Esophagus muscularis mucosa (tissue), 4 donors: Measurements from ENCODE around the gene ZNF14. TPM values are rescaled to one million over a fixed set of nuclear protein-coding genes. Genes with fewer than 3 reads are reported as not detected.
"Not testable (repeated sequence)": the region's sequence is repeated elsewhere in the genome, so short reads cannot be mapped to it uniquely, and the experiment has no call there.

ENCODE experiments used
- DNase-seq: peaks from one replicate; pipeline ENCODE4 v3.0.0-alpha.2; 2017; ENCODE audit errors: extremely low spot score
- H3K27ac ChIP-seq, 4 donors: fragments of 200-600 bp; sonication (generic); replicated peaks in 1 of 4; 1 replicate in 3 of 4; 2 replicates in 1 of 4; pipeline ENCODE4 v1.5.1; 2016 to 2019; ENCODE audit warnings: mild to moderate bottlenecking in 1 of 4
- H3K27me3 ChIP-seq, 4 donors: fragments of 200-600 bp; sonication (generic); one replicate each; pipeline versions ENCODE4 v1.5.1 to v1.6.0; 2016 to 2019
- H3K36me3 ChIP-seq, 4 donors: fragments of 200-600 bp; sonication (generic); one replicate each; pipeline ENCODE4 v1.5.1; 2016 to 2019
- H3K4me1 ChIP-seq, 4 donors: fragments of 200-600 bp; sonication (generic); one replicate each; pipeline ENCODE4 v1.5.1; 2016 to 2019
- H3K4me3 ChIP-seq, 4 donors: fragments of 200-600 bp; sonication (generic); 1 replicate in 2 of 4; 2 replicates in 2 of 4; pipeline ENCODE4 v1.5.1; 2016 to 2019; ENCODE audit warnings: mild to moderate bottlenecking in 4 of 4, moderate library complexity in 1 of 4
- H3K9me3 ChIP-seq, 4 donors: fragments of 200-600 bp; sonication (generic); 1 replicate in 3 of 4; 2 replicates in 1 of 4; pipeline ENCODE4 v1.5.1; 2016 to 2019
- CTCF ChIP-seq, 3 experiments: fragments of 200-600 bp in 2 of 3; fragments of 450-650 bp in 1 of 3; sonication (generic) in 2 of 3; IDR thresholded peaks; one replicate each; pipeline ENCODE4 v1.5.1; 2017 to 2019; ENCODE audit warnings: antibody characterized with exemption in 3 of 3, mild to moderate bottlenecking in 2 of 3, moderate library complexity in 1 of 3
- EP300 ChIP-seq: sonication (generic); formaldehyde crosslinking; IDR thresholded peaks from one replicate; pipeline ENCODE4 v1.6.1; 2017; ENCODE audit warnings: antibody characterized with exemption
- POLR2A ChIP-seq: fragments of 450-650 bp; IDR thresholded peaks from one replicate; pipeline ENCODE4 v1.6.1; 2017; ENCODE audit warnings: antibody characterized with exemption, moderate library complexity, mild to moderate bottlenecking, low read depth
- POLR2AphosphoS5 ChIP-seq, 2 donors: sonication (generic); formaldehyde crosslinking; IDR thresholded peaks; one replicate each; pipeline ENCODE4 v1.6.1; 2017; ENCODE audit warnings: antibody characterized with exemption in 2 of 2
- WGBS: methylation state at CpG from one replicate; pipeline ENCODE4 v1.1.5; 2018; 5-methylcytosine and 5-hydroxymethylcytosine counted together
- intact Hi-C: fragments of 100-400 bp; cut with DNase I; formaldehyde crosslinking; loops from one replicate; pipeline ENCODE4 v1.15.1; 2023
- total RNA-seq, 4 donors: library from RNA; depleted of rRNA; stranded (reverse); fragments of >200 nt; gene quantifications; one replicate each; pipeline versions ENCODE4 v1.1.0 to v1.2.1, GENCODE V29; 2016

The ZNF14 gene
- total RNA-seq, 4 donors from 2014 or later, result 5.1 to 7.9 (median 6.2) TPM

DNA sequence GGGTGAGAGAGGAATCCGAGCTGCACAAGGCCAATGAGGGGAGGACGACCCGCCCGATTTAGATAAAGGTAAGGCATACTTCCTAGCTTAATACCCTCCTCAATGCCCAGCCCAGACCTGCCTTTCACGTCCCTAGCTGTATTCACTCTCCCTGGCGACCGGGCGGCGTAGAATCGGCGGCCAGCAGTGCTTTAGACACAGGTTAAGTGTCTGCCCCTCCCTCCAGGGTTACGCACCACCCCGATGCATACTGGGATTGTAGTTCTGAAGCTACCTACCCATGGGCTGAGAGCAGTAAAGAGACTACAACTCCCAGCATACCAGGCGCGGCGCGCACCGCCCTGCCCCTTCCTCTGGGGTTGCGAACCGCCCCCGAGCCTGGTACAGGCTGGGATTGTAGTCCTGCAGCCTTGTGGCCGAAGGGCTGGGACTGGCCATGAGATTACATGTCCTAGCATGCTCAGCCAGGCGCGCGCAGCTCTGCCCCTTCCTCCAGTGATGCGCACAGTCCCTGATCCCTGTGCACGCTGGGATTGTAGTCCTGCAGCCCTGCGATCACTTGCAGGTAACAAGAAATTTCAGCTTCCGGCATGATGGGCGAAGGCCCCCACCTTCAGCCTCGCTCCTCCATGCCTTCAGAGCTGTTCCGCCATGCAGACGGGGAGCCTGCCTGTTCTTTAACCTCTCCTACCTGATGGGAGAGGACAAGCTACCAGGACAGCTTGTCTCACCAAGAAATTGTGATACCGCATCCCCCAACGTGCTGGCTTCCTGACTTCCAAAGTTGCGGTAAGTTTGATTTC, 43.5 kb upstream of the ZNF14 start:
- TF ChIP-seq CTCF (IDR thresholded peaks at IDR 0.05) (peak in 1 of 3 experiments; percentile 8), POLR2AphosphoS5 (IDR thresholded peaks at IDR 0.05) (peak; percentile 84 to 90), POLR2A (no peak)
- intact Hi-C loops, result loop anchor here (5.0 kb wide), 2 partner anchors 46 to 114 kb away; partner anchors contain the start of genes ATP13A1 and ZNF506
- Histone ChIP-seq H3K27ac (peak overlapping the region; percentile 71 to 82 (median 76)), H3K27me3 (no peaks in the 10 kb centered on the region), H3K4me3 (peak overlapping the region; percentile 68 to 87 (median 76)), H3K9me3 (no peaks in the 10 kb centered on the region), H3K36me3 (no peaks in the 10 kb centered on the region), H3K4me1 (peaks cover 14 to 29% (median 23%) of the 10 kb centered on the region in 4 donors)
- whole genome bisulfite sequencing, result under 1% methylated on average over 23 of the region's 36 CpGs
- DNase-seq, result peak; percentile 99

- peak overlapping the region; percentile 71 to 82 (median 76) for H3K27ac ChIP-seq
- H3K4me1 ChIP-seq, result peaks cover 14 to 29% (median 23%) of the 10 kb centered on the region in 4 donors
- intact Hi-C loops, result loop anchor here (5.0 kb wide), 2 partner anchors 46 to 114 kb away; partner anchors contain the start of genes ATP13A1 and ZNF506
- no peaks in the 10 kb centered on the region for H3K36me3 ChIP-seq
- H3K4me3 ChIP-seq, result peak overlapping the region; percentile 68 to 87 (median 76)
- H3K9me3 ChIP-seq, result no peaks in the 10 kb centered on the region
- 0% methylated on average over 11 of the region's 11 CpGs for WGBS
- H3K27me3 ChIP-seq, result no peaks in the 10 kb centered on the region
- DNase-seq, result no peak
- TF ChIP-seq POLR2A, result no peak
- TF ChIP-seq EP300, result no peak
- TF ChIP-seq CTCF (IDR thresholded peaks at IDR 0.05), result no peak
- no peak for TF ChIP-seq POLR2AphosphoS5 (IDR thresholded peaks at IDR 0.05)
Measured at GRCh38 chr19:19775891-19776205, 42.9 kb upstream of the ZNF14 start.

DNA sequence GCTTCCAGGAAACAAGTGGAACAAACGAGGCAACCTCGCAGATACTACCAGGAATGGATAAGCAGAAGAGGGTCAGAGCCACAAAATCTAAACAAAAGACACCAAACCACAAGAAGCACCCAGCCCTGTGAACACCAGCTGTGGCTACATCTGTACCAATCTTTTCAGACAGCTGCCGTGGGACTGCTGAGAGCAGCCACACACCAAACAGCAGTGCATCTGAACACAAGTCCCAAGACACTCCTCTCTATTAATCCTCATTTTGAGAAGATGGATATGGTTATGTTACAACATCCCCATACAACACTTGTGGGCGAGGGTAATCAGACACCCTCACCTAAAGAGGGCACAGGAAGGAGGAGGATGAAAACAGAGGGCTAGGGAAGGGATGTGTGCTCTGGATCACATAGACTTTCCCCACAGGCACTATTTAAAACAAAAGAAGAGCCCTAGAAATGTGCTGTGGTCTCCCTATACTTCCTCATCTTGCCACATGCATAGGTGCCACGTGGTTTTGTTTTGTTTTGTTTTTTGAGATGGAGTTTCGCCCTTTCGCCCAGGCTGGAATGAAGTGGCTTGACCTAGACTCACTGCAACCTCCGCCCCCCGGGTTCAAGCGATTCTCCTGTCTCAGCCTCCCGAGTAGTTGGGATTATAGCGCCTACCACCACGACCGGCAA, 41.6 kb upstream of the ZNF14 start:
- no peak overlapping the region for H3K4me3 ChIP-seq
- peaks cover 14 to 29% (median 23%) of the 10 kb centered on the region in 4 donors for H3K4me1 ChIP-seq
- no peak overlapping the region for H3K27ac ChIP-seq
- TF ChIP-seq CTCF (IDR thresholded peaks at IDR 0.05), result no peak
- no peak for TF ChIP-seq POLR2AphosphoS5 (IDR thresholded peaks at IDR 0.05)
- TF ChIP-seq POLR2A, result no peak
- H3K36me3 ChIP-seq, result no peaks in the 10 kb centered on the region
- H3K27me3 ChIP-seq, result no peaks in the 10 kb centered on the region
- no peak for DNase-seq
- intact Hi-C loops, result loop anchor here (5.0 kb wide), 2 partner anchors 48 to 112 kb away; partner anchors contain the start of genes ATP13A1 and ZNF506
- H3K9me3 ChIP-seq, result no peaks in the 10 kb centered on the region
- 91% methylated on average over 14 of the region's 14 CpGs for WGBS

DNA sequence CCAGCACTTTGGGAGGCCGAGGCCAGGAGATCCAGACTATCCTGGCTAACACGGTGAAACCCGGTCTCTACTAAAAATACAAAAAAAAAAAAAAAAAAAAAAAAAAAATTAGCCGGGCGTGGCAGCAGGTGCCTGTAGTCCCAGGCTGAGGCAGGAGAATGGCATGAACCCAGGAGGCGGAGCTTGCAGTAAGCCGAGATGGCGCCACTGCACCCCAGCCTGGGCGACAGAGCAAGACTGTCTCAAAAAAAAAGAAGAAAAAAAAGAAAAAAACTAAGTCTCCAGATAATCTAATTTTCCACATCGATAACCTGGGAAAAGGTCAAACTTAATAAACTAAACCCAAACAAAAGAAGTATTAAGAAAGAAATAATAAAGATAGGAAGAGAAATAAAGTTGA, 39.1 kb upstream of the ZNF14 start:
- WGBS, result 83% methylated on average over 10 of the region's 10 CpGs
- peaks cover 8 to 12% (median 10%) of the 10 kb centered on the region in 4 donors for H3K4me1 ChIP-seq
- not testable (repeated sequence) for H3K9me3 ChIP-seq

DNA sequence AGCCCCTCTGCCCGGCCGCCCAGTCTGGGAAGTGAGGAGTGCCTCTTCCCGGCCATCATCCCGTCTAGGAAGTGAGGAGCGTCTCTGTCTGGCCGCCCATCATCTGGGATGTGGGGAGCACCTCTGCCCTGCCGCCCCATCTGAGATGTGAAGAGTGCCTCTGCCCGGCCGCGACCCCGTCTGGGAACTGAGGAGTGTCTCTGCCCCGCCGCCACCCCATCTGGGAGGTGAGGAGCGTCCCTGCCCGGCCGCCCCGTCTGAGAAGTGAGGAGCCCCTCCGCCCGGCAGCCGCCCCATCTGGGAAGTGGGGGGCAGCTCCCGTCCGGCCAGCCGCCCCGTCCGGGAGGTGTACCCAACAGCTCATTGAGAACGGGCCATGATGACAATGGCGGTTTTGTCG, 37.1 kb upstream of the ZNF14 start:
- H3K9me3 ChIP-seq, H3K27me3 ChIP-seq, intact Hi-C loops, DNase-seq, H3K36me3 ChIP-seq, H3K4me3 ChIP-seq, H3K27ac ChIP-seq, H3K4me1 ChIP-seq: not testable (repeated sequence)
- WGBS, result 94% methylated on average over 25 of the region's 28 CpGs

More for the DNA sequence above, 39.1 kb upstream of the ZNF14 start:
- H3K36me3 ChIP-seq, H3K27me3 ChIP-seq, H3K4me3 ChIP-seq, intact Hi-C loops, H3K27ac ChIP-seq, DNase-seq: not testable (repeated sequence)
